SJCRH30 (cell line): ENCODE data around the gene REEP3. TPM values are rescaled to one million over a fixed set of nuclear protein-coding genes. Genes with fewer than 3 reads are reported as not detected.
"Not testable (repeated sequence)": the region's sequence is repeated elsewhere in the genome, so short reads cannot be mapped to it uniquely, and the experiment has no call there.

Source experiments
- DNase-seq, 2 experiments: peaks; one replicate each; pipeline ENCODE4 v3.0.0-alpha.2; 2015 to 2020
- H3K27ac ChIP-seq: fragments of 250-450 bp; sonication (Bioruptor Pico); 2 replicates; pipeline ENCODE4 v1.5.1; 2020; ENCODE audit warnings: mild to moderate bottlenecking, moderate library complexity
- H3K27me3 ChIP-seq: fragments of 250-450 bp; sonication (Bioruptor Pico); 2 replicates; pipeline ENCODE4 v1.5.1; 2020; ENCODE audit warnings: mild to moderate bottlenecking, moderate library complexity
- H3K36me3 ChIP-seq: fragments of 250-450 bp; sonication (Bioruptor Pico); 2 replicates; pipeline ENCODE4 v1.5.1; 2020; ENCODE audit warnings: mild to moderate bottlenecking, moderate library complexity
- H3K4me1 ChIP-seq: fragments of 250-450 bp; sonication (Bioruptor Pico); 2 replicates; pipeline ENCODE4 v1.5.1; 2020; ENCODE audit warnings: mild to moderate bottlenecking, moderate library complexity
- H3K4me3 ChIP-seq: fragments of 250-450 bp; sonication (Bioruptor Pico); 2 replicates; pipeline ENCODE4 v1.5.1; 2020; ENCODE audit warnings: mild to moderate bottlenecking, moderate library complexity
- H3K9me3 ChIP-seq: fragments of 250-450 bp; sonication (Bioruptor Pico); replicated peaks from 2 replicates; pipeline ENCODE4 v1.5.1; 2020; ENCODE audit warnings: mild to moderate bottlenecking, moderate library complexity
- total RNA-seq: library from RNA; depleted of rRNA; stranded (reverse); fragments of >200 nt; shearing (Covaris generic); gene quantifications from 2 replicates; pipeline ENCODE4 v1.2.3, GENCODE V29; 2014; rRNA removed

REEP3 gene, protein sequence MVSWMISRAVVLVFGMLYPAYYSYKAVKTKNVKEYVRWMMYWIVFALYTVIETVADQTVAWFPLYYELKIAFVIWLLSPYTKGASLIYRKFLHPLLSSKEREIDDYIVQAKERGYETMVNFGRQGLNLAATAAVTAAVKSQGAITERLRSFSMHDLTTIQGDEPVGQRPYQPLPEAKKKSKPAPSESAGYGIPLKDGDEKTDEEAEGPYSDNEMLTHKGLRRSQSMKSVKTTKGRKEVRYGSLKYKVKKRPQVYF
- 14.7 and 16.4 TPM in 2 replicates for total RNA-seq

DNA sequence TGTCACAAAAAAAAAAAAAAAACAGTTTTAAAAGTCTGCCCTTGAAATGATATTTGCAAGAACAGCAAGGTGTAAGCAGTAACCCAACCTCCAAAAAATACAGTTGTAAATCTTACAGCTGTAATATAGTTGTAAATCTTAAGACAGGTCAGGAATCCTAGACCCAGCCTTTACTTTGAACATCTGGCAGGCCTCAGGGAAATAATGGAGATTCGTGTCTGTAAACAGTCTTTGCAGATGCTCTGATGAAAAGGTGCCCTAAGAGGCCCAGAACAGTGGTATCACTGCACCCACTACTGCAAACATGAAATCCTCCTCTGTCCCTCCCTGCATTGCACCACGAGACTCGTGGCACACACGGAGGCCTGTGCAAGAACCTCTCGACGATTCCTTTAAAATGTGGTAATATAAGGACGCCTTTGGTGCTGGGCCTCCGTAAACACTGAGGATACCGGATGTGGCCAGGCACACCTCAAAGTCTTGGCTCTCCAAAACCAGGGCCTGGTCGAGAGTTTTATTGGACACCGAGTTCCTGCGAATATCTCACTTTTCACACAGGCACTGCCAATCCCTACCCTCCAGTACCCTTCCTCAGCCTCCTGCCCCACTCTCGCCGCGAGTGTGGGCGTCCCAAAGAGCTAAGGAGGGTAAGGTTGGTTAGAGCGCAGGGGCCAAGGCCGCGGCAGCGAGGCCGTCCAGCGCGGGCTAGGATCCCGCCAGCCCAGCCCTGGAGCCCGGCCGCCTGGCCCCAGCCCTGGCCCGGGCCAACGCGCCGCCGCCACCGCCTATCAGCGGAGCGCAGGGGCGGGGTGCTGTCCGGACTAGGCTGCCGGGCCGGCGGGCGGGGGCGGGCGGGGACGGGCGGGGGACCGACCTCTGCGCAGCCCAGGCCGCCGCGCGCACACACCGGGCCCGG lies at the start of gene REEP3:
TSS of gene REEP3 (plus strand) at position 902 of the 916 bp plus-strand sequence. CDS start 145 bp downstream, outside the sequence.
- H3K36me3 ChIP-seq, result no peaks in the 10 kb centered on the region
- no peaks in the 10 kb centered on the region for H3K27me3 ChIP-seq
- H3K4me3 ChIP-seq, result peak within 1 kb of the TSS; percentile 100
- DNase-seq, result peak; percentile 63 to 76
- peak within 1 kb of the TSS; percentile 96 for H3K27ac ChIP-seq
- no peaks in the 10 kb centered on the region for H3K9me3 ChIP-seq
- peaks cover under 1% of the 10 kb centered on the region; the same call in 1 of the 2 replicates for H3K4me1 ChIP-seq

- no peaks in the 10 kb centered on the region for H3K36me3 ChIP-seq
- H3K27me3 ChIP-seq, result no peaks in the 10 kb centered on the region
- no peak overlapping the region for H3K27ac ChIP-seq
- no peak overlapping the region for H3K4me3 ChIP-seq
- DNase-seq, result no peak
- no peaks in the 10 kb centered on the region for H3K9me3 ChIP-seq
- H3K4me1 ChIP-seq, result no peaks in the 10 kb centered on the region
Measured at GRCh38 chr10:63474488-63474887, 46.7 kb upstream of the REEP3 start.

- Histone ChIP-seq H3K27ac (no peak overlapping the region), H3K9me3 (no peaks in the 10 kb centered on the region), H3K4me1 (no peaks in the 10 kb centered on the region), H3K4me3 (no peak overlapping the region), H3K27me3 (no peaks in the 10 kb centered on the region), H3K36me3 (no peaks in the 10 kb centered on the region)
- no peak for DNase-seq
Measured at GRCh38 chr10:63477927-63478326, 43.3 kb upstream of the REEP3 start.

- no peak overlapping the region for H3K27ac ChIP-seq
- H3K4me3 ChIP-seq, result no peak overlapping the region
Measured at GRCh38 chr10:63478564-63478963, 42.6 kb upstream of the REEP3 start.

DNA sequence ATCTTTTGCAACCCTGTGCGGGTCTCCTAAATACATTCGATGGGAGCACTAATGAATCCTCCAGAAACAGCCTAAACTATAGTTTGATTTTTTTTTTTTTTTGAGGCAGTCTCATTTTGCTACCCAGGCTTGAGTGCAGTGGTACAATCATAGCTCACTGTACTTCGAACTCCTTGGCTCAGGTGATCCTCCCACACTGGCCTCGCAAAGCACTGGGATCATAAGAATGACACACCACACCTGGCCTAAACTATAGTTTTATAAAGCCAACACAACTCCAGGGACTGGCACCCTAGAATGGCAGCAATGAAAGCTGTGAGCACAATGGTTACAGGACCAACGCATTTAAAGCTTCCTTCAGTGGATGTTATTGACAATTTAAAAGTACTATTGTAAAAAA lies 41.0 kb upstream of the REEP3 start:
- no peak overlapping the region for H3K27ac ChIP-seq
- H3K4me1 ChIP-seq, result no peaks in the 10 kb centered on the region
- no peaks in the 10 kb centered on the region for H3K36me3 ChIP-seq
- DNase-seq, result no peak
- no peaks in the 10 kb centered on the region for H3K27me3 ChIP-seq
- no peaks in the 10 kb centered on the region for H3K9me3 ChIP-seq
- no peak overlapping the region for H3K4me3 ChIP-seq

More at GRCh38 chr10:63478564-63478963, 42.6 kb upstream of the REEP3 start:
- no peaks in the 10 kb centered on the region for H3K36me3 ChIP-seq
- no peaks in the 10 kb centered on the region for H3K9me3 ChIP-seq
- H3K4me1 ChIP-seq, result no peaks in the 10 kb centered on the region
- no peaks in the 10 kb centered on the region for H3K27me3 ChIP-seq
- no peak for DNase-seq

GRCh38 chr10:63481815-63482421 lies 39.3 kb upstream of the REEP3 start:
- no peak for DNase-seq
- Histone ChIP-seq H3K4me1 (no peaks in the 10 kb centered on the region), H3K27me3 (no peaks in the 10 kb centered on the region), H3K27ac (no peak overlapping the region), H3K36me3 (no peaks in the 10 kb centered on the region), H3K4me3 (no peak overlapping the region), H3K9me3 (no peaks in the 10 kb centered on the region)

DNA sequence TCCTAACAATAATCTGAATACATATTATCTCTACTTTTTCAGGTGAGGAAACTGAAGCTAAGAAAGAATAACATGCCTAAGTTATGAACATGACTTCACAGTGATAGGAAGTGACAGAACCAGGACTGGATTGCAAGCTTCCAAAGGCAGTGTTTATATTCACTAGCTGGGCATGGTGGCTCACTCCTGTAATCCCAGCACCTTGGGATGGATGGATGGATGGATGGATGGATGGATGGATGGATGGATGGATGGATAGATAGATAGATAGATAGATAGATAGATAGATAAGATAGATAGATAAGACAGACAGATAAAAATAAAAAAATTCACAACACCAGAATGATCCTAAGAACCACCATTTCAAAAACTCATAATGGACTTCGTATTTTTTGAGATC lies 37.2 kb upstream of the REEP3 start:
- Histone ChIP-seq H3K4me1 (no peaks in the 10 kb centered on the region), H3K27me3 (no peaks in the 10 kb centered on the region), H3K9me3 (no peaks in the 10 kb centered on the region), H3K27ac (no peak overlapping the region), H3K4me3 (no peak overlapping the region), H3K36me3 (no peaks in the 10 kb centered on the region)
- DNase-seq, result no peak

GRCh38 chr10:63487990-63488389 lies 33.2 kb upstream of the REEP3 start:
- no peak for DNase-seq
- no peak overlapping the region for H3K27ac ChIP-seq
- no peaks in the 10 kb centered on the region for H3K27me3 ChIP-seq
- H3K36me3 ChIP-seq, result no peaks in the 10 kb centered on the region
- H3K4me1 ChIP-seq, result no peaks in the 10 kb centered on the region
- H3K9me3 ChIP-seq, result no peaks in the 10 kb centered on the region
- no peak overlapping the region for H3K4me3 ChIP-seq

DNA sequence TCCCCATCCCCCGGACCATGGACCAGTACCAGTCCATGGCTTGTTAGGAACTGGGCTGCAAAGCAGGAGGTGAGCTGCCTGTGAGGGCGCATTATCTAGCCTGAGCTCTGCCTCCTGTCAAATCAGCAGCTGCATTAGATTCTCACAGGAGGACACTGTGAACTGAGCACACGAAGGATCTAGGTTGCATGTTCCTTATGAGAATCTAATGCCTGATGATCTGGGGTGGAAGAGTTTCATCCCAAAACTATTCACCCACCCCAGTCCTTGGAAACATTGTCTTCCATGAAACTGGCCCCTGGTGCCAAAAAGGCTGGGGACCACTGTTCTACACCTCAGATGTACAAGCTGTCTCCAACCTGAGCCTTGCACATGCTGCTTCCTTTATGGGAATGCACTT lies 31.4 kb upstream of the REEP3 start:
- no peaks in the 10 kb centered on the region for H3K27me3 ChIP-seq
- H3K4me3 ChIP-seq, result no peak overlapping the region
- no peaks in the 10 kb centered on the region for H3K9me3 ChIP-seq
- H3K4me1 ChIP-seq, result no peaks in the 10 kb centered on the region
- no peaks in the 10 kb centered on the region; the same call in 1 of the 2 replicates for H3K36me3 ChIP-seq
- no peak for DNase-seq
- H3K27ac ChIP-seq, result no peak overlapping the region

DNA sequence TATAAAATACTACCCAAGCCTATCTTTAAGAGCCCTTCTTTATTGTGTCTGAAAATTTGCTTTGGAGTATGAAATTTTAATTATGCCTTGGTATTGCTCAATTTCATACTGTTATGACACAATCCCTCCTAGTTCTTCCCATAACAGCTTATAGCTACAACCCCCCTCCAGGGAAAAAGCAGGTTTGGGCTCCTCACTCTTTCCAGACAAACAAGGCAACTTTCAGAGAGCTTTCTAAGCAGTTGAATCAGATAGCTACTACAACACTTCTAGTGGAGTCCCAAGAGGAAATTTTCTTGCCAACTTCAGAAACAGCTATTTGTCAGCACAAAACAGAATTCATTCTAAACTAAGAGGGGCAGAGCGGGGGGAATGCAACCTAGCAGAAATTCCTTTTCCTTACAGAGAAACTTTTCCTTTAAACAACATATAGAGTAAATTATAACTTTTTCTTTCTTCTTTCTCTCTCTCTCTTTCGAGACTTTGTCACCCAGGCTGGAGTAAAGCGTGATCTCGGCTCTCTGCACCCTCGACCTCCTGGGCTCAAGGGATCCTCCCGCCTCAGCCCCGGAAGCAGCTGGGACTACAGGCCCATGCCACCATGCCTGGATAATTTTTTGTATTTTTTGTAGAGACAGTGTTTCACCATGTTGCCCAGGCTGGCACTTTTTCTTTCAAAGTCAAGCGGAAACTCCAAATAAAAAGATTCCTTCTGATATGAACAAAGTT lies 29.4 kb upstream of the REEP3 start:
- Histone ChIP-seq H3K36me3 (no peaks in the 10 kb centered on the region; the same call in 1 of the 2 replicates), H3K4me3 (no peak overlapping the region), H3K27me3 (no peaks in the 10 kb centered on the region), H3K27ac (no peak overlapping the region), H3K9me3 (no peaks in the 10 kb centered on the region), H3K4me1 (no peaks in the 10 kb centered on the region)
- DNase-seq, result no peak

DNA sequence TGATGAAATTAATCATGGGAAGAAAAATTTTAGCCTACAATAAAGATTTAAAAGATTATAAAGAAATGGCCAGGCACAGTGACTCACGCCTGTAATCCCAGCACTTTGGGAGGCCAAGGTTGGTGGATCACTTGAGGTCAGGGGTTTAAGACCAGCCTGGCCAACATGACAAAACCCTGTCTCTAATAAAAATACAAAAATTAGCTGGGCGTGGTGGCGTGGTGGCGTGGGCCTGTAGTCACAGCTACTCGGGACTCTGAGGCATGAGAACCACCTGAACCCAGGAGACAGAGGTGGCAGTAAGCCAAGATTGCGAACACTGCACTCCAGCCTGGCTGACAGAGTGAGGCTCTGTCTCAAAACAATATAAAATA lies 28.9 kb upstream of the REEP3 start:
- not testable (repeated sequence) for H3K4me1 ChIP-seq, H3K27ac ChIP-seq, DNase-seq

GRCh38 chr10:63493004-63493403 lies 28.2 kb upstream of the REEP3 start:
- H3K4me3 ChIP-seq, result no peak overlapping the region
- DNase-seq, result no peak
- no peaks in the 10 kb centered on the region; the same call in 1 of the 2 replicates for H3K36me3 ChIP-seq
- no peak overlapping the region for H3K27ac ChIP-seq
- H3K4me1 ChIP-seq, result no peaks in the 10 kb centered on the region
- no peaks in the 10 kb centered on the region for H3K27me3 ChIP-seq
- H3K9me3 ChIP-seq, result no peaks in the 10 kb centered on the region

More for the DNA sequence above, 28.9 kb upstream of the REEP3 start:
- H3K4me3 ChIP-seq, H3K9me3 ChIP-seq, H3K36me3 ChIP-seq, H3K27me3 ChIP-seq: not testable (repeated sequence)

GRCh38 chr10:63494951-63495350 lies 26.2 kb upstream of the REEP3 start:
- Histone ChIP-seq H3K4me1 (no peaks in the 10 kb centered on the region), H3K4me3 (no peak overlapping the region), H3K27me3 (no peaks in the 10 kb centered on the region), H3K27ac (no peak overlapping the region), H3K9me3 (no peaks in the 10 kb centered on the region), H3K36me3 (no peaks in the 10 kb centered on the region; the same call in 1 of the 2 replicates)
- DNase-seq, result no peak

GRCh38 chr10:63496561-63496960 lies 24.6 kb upstream of the REEP3 start:
- DNase-seq, result no peak
- Histone ChIP-seq H3K4me1 (no peaks in the 10 kb centered on the region), H3K36me3 (no peaks in the 10 kb centered on the region; the same call in 1 of the 2 replicates), H3K9me3 (no peaks in the 10 kb centered on the region), H3K27me3 (no peaks in the 10 kb centered on the region), H3K27ac (no peak overlapping the region), H3K4me3 (no peak overlapping the region)
